ENCODE measurements around the gene TMEM86A.

DNA sequence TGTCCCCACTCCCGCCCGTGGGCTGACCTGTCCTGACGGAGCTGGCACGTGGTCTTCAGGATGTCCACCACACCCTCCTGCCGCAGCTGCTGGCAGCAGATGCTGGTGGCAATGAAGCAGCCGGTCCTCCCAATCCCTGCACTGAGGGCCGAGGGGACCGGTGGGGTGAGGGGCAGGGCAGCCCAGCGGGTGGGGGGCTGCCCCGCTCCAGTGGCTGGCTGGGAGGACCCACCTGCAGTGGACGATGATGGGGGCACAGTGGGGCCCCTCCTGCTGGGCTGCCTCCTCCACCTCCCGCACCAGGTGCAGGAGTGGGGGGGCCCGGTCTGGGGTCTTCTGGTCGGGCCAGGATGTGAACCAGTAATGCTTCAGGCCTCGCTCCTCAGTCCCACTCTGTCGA is 30.8 kb downstream of the TMEM86A start:
- TF ChIP-seq, protein P1, sequence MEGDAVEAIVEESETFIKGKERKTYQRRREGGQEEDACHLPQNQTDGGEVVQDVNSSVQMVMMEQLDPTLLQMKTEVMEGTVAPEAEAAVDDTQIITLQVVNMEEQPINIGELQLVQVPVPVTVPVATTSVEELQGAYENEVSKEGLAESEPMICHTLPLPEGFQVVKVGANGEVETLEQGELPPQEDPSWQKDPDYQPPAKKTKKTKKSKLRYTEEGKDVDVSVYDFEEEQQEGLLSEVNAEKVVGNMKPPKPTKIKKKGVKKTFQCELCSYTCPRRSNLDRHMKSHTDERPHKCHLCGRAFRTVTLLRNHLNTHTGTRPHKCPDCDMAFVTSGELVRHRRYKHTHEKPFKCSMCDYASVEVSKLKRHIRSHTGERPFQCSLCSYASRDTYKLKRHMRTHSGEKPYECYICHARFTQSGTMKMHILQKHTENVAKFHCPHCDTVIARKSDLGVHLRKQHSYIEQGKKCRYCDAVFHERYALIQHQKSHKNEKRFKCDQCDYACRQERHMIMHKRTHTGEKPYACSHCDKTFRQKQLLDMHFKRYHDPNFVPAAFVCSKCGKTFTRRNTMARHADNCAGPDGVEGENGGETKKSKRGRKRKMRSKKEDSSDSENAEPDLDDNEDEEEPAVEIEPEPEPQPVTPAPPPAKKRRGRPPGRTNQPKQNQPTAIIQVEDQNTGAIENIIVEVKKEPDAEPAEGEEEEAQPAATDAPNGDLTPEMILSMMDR (IDR thresholded peaks at IDR 0.05; ENCODE audit: low read depth, low read length), result no peak
- TF ChIP-seq EZH2phosphoT487 (IDR thresholded peaks at IDR 0.05; ENCODE audit: low read depth), result no peak
